OCI-LY1 (cell line): ENCODE results near the gene ATP11A.

Experiments used
- CTCF ChIP-seq: fragments of 200-600 bp; sonication (generic), shearing (Covaris generic); IDR thresholded peaks from 2 replicates; pipeline ENCODE4 v1.5.1; 2017; ENCODE audit warnings: mild to moderate bottlenecking, antibody characterized with exemption, low read length, moderate library complexity, mixed read lengths
- EZH2 ChIP-seq: fragments of 200-600 bp; sonication (generic), shearing (Covaris generic); IDR thresholded peaks from 2 replicates; pipeline ENCODE4 v1.8.0; 2017; ENCODE audit warnings: borderline replicate concordance, mixed run types, mild to moderate bottlenecking, antibody characterized with exemption, low read length, moderate library complexity, mixed read lengths

- TF ChIP-seq CTCF (no peak), EZH2 (no peak)
Measured at GRCh38 chr13:112702341-112702985, 12.6 kb downstream of the ATP11A start.
